Keratinocyte (primary cell): ENCODE data around the gene PDCD7. TPM values are rescaled to one million over a fixed set of nuclear protein-coding genes. Genes with fewer than 3 reads are reported as not detected.

Experiments used
- DNase-seq: peaks from one replicate; pipeline ENCODE4 v3.0.0-alpha.2; 2011; ENCODE audit warnings: low read depth, missing footprints, low spot score
- FAIRE-seq: peaks from 2 replicates; lab custom pipeline; 2011; peaks lifted over from hg19 to GRCh38; lab: Jason Lieb, UNC
- H2AFZ ChIP-seq: 2 replicates; pipeline ENCODE4 v1.6.0; 2012; ENCODE audit warnings: low read length, control low read depth, inconsistent platforms; ENCODE audit not compliant: control insufficient read depth
- H3K27ac ChIP-seq: 2 replicates; pipeline ENCODE4 v1.5.1; 2011; ENCODE audit warnings: low read length; ENCODE audit not compliant: control insufficient read depth, insufficient read depth
- H3K27me3 ChIP-seq: 3 replicates; pipeline ENCODE4 v1.6.0; 2011; ENCODE audit warnings: low read length; ENCODE audit not compliant: control insufficient read depth, insufficient read depth; ENCODE audit errors: extremely low read depth
- H3K36me3 ChIP-seq, 2 experiments: 2 replicates in 1 of 2; 3 replicates in 1 of 2; pipeline ENCODE4 v1.5.1; 2011; ENCODE audit warnings: low read length in 2 of 2, mild to moderate bottlenecking in 1 of 2; ENCODE audit not compliant: control insufficient read depth in 2 of 2, insufficient read depth in 2 of 2; ENCODE audit errors: extremely low read depth in 1 of 2
- H3K4me1 ChIP-seq: 3 replicates; pipeline ENCODE4 v1.5.1; 2011; ENCODE audit warnings: low read length; ENCODE audit not compliant: control insufficient read depth, insufficient read depth; ENCODE audit errors: extremely low read depth
- H3K4me2 ChIP-seq: 3 replicates; pipeline ENCODE4 v1.6.0; 2011; ENCODE audit warnings: low read depth, low read length; ENCODE audit not compliant: control insufficient read depth, insufficient read depth; ENCODE audit errors: extremely low read depth
- H3K4me3 ChIP-seq, 3 experiments: fragments of 200-600 bp in 1 of 3; sonication (generic) in 1 of 3; 2 replicates in 2 of 3; 3 replicates in 1 of 3; pipeline ENCODE4 v1.5.1; 2011 to 2016; ENCODE audit warnings: low read length in 3 of 3, mild to moderate bottlenecking in 3 of 3, control low read depth in 2 of 3, inconsistent platforms in 1 of 3, low read depth in 1 of 3, mixed read lengths in 1 of 3, mixed run types in 1 of 3, moderate library complexity in 1 of 3; ENCODE audit not compliant: control insufficient read depth in 2 of 3, insufficient read depth in 2 of 3; ENCODE audit errors: extremely low read depth in 1 of 3
- H3K79me2 ChIP-seq: 2 replicates; pipeline ENCODE4 v1.6.0; 2012; ENCODE audit warnings: low read length; ENCODE audit not compliant: control insufficient read depth, insufficient read depth
- H3K9ac ChIP-seq: 3 replicates; pipeline ENCODE4 v1.6.0; 2011; ENCODE audit warnings: low read length; ENCODE audit not compliant: control insufficient read depth, insufficient read depth; ENCODE audit errors: extremely low read depth
- H3K9me1 ChIP-seq: 3 replicates; pipeline ENCODE4 v1.6.0; 2011; ENCODE audit warnings: low read length; ENCODE audit not compliant: control insufficient read depth, insufficient read depth; ENCODE audit errors: extremely low read depth
- H3K9me3 ChIP-seq: 2 replicates; pipeline ENCODE4 v1.5.1; 2012; ENCODE audit warnings: low read depth, low read length; ENCODE audit not compliant: control insufficient read depth
- H4K20me1 ChIP-seq: 3 replicates; pipeline ENCODE4 v1.6.0; 2011; ENCODE audit warnings: low read length; ENCODE audit not compliant: control insufficient read depth, insufficient read depth; ENCODE audit errors: extremely low read depth
- CTCF ChIP-seq, 3 experiments: IDR thresholded peaks in 1 of 3; conservative IDR thresholded peaks in 1 of 3; optimal IDR thresholded peaks in 1 of 3; 2 replicates in 2 of 3; 3 replicates in 1 of 3; pipeline versions ENCODE3 to v1.5.1; 2011; ENCODE audit warnings: low read length in 3 of 3, mild to moderate bottlenecking in 3 of 3, moderate library complexity in 2 of 3, control low read depth in 1 of 3, inconsistent platforms in 1 of 3; ENCODE audit not compliant: insufficient read depth in 2 of 3; ENCODE audit errors: extremely low read depth in 1 of 3
- EZH2 ChIP-seq: IDR thresholded peaks from one replicate; pipeline ENCODE4 v1.6.1; 2012; ENCODE audit warnings: inconsistent platforms, mild to moderate bottlenecking, low read length, moderate library complexity
- dilution Hi-C: fragments of 300-500 bp; cut with MboI; formaldehyde crosslinking; loops from one replicate; pipeline ENCODE4 v1.7.0; 2020; ENCODE audit warnings: low sequenced_read_pairs; ENCODE audit not compliant: extremely low pct_ligation_motif_present
- polyA plus RNA-seq, 5 experiments: library from polyadenylated mRNA; depleted of rRNA in 3 of 5; stranded (reverse) in 3 of 5; stranded (forward) in 1 of 5; unstranded in 1 of 5; fragments of >200 nt; gene quantifications; 1 replicate in 1 of 5; 2 replicates in 3 of 5; 3 replicates in 1 of 5; pipeline versions ENCODE4 v1.2.1 to v1.2.3, GENCODE V29; 2011 to 2012; ENCODE audit warnings: missing spikeins in 2 of 5, low read depth in 1 of 5, low replicate concordance in 1 of 5

The PDCD7 gene
- polyA plus RNA-seq, 1 donor (not counting 4 experiments of a cell fraction or from before 2014, with no cell fraction given) = 17.2 TPM

- Histone ChIP-seq H3K4me2 (peak overlapping the region; percentile 35), H3K9me1 (no peaks in the 10 kb centered on the region), H3K79me2 (no peaks in the 10 kb centered on the region), H3K36me3 (no peaks in the 10 kb centered on the region), H3K27ac (no peak overlapping the region), H3K4me3 (no peak overlapping the region), H3K27me3 (peaks cover 12% of the 10 kb centered on the region), H2AFZ (peak overlapping the region; percentile 3), H4K20me1 (peaks cover 3% of the 10 kb centered on the region), H3K4me1 (peaks cover 4% of the 10 kb centered on the region), H3K9ac (no peak overlapping the region), H3K9me3 (no peaks in the 10 kb centered on the region)
- dilution Hi-C loops = no loop called here
- DNase-seq (no peak), FAIRE-seq (no peak)
- TF ChIP-seq CTCF (optimal IDR thresholded peaks at IDR 0.05 in 1 of 3, IDR thresholded peaks at IDR 0.05 in 1 of 3, conservative IDR thresholded peaks at IDR 0.05 in 1 of 3; ENCODE audit: extremely low read depth in 1 of 3, insufficient read depth in 2 of 3, low read length in 3 of 3) (peak; percentile 18 to 35 (median 23)), EZH2 (no peak)
These were observed 46.9 kb downstream of the PDCD7 start for GRCh38 chr15:65086680-65087111.

- Histone ChIP-seq H3K79me2 (no peaks in the 10 kb centered on the region), H3K9ac (no peak overlapping the region), H3K27ac (no peak overlapping the region), H2AFZ (no peak overlapping the region), H3K9me1 (no peaks in the 10 kb centered on the region), H3K27me3 (peaks cover 12% of the 10 kb centered on the region), H3K9me3 (no peaks in the 10 kb centered on the region), H3K4me1 (peaks cover 4% of the 10 kb centered on the region), H4K20me1 (peaks cover 3% of the 10 kb centered on the region), H3K36me3 (no peaks in the 10 kb centered on the region), H3K4me3 (no peak overlapping the region), H3K4me2 (no peak overlapping the region)
- dilution Hi-C loops = no loop called here
- DNase-seq = no peak
- TF ChIP-seq EZH2 (no peak), CTCF (optimal IDR thresholded peaks at IDR 0.05 in 1 of 3, IDR thresholded peaks at IDR 0.05 in 1 of 3, conservative IDR thresholded peaks at IDR 0.05 in 1 of 3; ENCODE audit: extremely low read depth in 1 of 3, insufficient read depth in 2 of 3, low read length in 3 of 3) (peak; percentile 44 to 74 (median 61))
- no peak for FAIRE-seq
These were observed 47.5 kb downstream of the PDCD7 start for GRCh38 chr15:65085990-65086679.
